ENCODE data around the gene PLD2.

Gene PLD2

DNA sequence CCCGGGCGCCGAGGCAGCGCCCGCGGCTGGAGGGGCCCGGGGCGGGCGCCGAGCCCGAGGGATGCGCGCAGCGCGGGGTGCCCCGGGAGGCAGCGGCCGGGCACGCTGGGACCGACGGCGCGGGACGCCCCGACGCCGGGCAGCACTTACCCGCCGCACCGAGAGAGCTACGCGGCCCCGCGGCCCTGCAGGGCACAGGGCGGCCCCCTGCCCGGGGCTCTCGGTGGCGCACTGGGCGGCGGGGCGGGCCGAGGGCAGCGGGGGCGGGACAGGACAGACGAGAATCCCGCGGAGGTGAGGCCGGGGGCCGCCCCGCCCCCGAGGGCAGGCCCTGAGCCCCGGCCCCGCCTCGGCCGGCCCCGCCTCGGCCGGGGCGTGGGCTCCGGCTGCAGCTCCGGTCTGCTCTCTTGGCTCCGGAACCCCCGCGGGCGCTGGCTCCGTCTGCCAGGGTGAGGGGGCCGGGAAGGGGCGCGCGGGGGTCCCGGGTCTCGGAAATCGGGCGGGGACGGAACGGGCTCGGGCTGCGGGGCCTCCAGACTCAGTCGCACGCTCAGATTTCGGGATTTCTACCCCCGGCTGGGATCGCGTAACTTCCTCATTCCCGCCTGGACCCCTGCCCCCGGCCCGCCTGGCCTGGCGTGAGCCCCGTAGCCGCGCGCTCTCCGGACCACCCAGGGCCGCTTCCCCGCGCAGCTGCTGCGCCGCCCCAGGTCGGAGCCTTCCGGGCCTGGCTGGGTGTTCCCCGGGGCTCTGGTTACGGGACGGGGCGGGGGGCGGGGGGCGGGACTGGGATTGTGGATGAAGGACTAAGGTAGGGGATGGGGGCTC lies at the start of gene PLD2:
TSS of gene PLD2 (plus strand) at position 376 of the 828 bp plus-strand sequence. CDS start 621 bp downstream, outside the sequence.
- peak; percentile 91 for DNase-seq

DNA sequence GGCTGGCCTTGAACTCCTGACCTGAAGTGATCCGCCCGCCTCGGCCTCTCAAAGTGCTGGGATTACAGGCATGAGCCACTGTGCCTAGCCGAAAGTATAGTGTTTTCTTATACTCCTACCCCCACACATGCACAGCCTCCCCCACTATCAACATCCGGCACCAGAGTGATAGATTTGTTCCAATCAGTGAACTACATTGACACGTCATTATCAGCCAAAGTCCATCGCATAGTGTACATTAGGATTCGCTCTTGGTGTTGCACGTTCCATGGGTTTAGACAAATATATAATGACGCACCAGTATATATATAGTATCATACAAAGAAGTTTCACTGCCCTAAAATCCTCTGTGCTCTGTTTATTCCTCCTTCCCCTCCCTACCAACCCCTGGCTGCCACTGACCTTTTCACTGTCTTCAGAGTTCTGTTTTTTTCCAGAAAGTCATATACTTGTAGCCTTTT lies 47.1 kb upstream of the PLD2 start:
- no peak for DNase-seq

- no peak for DNase-seq
These were observed 42.4 kb upstream of the PLD2 start for GRCh38 chr17:4764595-4764994.

DNA sequence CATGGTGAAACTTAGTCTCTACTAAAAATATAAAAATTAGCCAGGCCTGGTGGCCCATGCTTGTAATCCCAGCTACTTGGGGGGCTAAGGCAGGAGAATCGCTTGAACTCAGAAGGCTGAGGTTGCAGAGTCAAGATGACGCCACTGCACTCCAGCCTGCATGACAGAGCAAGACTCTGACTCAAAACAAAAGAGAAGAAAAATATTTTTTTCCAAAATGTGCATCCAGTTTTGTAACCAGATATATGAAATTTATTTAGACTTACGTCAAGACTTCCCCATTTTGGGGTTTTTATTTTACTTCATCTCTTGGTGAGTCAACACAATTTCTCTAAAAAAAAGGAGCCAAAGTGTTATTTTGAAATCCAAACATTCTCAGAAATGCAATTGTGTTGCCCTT lies 40.8 kb upstream of the PLD2 start:
- no peak for DNase-seq

DNA sequence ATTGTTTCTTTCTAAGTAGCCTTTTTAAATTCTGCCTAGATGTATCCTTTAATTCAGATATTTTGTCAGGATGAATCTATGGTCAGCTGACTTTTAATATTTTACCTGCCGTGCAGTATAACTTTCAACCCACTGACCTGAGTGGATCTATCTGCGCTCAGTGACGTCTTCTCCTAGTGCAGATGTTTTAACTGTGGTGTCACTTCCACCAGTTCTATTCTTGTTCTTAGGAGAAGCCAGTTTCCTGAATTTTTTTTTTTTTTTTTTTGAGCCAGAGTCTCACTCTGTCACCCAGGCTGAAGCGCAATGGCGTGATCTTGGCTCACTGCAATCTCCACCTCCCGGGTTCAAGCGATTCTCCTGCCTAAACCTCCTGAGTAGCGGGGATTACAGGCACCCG lies 40.2 kb upstream of the PLD2 start:
- no peak for DNase-seq

DNA sequence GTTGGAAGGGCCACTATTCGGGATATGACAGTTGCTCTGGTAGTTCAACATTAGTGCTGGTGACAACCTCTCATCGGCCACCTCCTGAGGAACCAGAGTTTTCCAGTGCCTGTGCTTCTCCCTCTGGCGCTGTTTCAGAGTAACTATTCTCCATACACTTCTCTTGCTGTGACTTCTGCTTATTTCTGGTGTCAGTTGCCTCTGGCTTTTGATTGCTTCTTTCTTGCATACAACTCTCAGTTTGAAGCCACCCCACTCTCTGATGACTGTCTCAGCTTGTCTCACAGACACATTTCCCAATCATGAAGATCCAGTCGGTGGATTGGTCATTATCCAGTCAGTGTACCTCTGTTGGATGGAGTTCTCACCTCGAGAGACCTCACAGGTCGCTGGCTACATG lies 38.7 kb upstream of the PLD2 start:
- no peak for DNase-seq

- DNase-seq: no peak
These were observed 37.3 kb upstream of the PLD2 start for GRCh38 chr17:4769628-4770027.

GRCh38 chr17:4771519-4772234 lies 35.3 kb upstream of the PLD2 start, which contains the start of gene TM4SF5:
Gene TM4SF5 (plus strand): TSS chr17:4771886. CDS start chr17:4771923, 37 bp downstream.
- DNase-seq: no peak

DNA sequence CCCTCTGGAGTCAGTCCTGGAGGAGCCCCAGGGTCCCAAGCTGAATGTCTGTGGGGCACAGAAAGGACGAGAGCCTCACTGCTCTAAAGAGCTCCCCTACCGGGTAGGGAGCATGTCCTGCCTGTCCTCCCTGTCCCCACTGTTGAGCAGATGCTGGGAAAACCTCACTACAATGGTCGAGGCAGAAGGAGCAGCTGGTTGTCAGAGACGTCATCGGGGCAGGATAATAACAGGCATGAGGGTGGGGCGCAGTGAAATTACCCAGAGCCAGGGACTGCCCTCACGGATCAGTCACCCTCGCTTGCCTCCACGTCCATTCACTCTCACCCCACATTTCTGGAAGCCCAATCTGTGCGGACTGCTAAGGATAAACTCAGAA lies 34.7 kb upstream of the PLD2 start:
- DNase-seq: no peak

DNA sequence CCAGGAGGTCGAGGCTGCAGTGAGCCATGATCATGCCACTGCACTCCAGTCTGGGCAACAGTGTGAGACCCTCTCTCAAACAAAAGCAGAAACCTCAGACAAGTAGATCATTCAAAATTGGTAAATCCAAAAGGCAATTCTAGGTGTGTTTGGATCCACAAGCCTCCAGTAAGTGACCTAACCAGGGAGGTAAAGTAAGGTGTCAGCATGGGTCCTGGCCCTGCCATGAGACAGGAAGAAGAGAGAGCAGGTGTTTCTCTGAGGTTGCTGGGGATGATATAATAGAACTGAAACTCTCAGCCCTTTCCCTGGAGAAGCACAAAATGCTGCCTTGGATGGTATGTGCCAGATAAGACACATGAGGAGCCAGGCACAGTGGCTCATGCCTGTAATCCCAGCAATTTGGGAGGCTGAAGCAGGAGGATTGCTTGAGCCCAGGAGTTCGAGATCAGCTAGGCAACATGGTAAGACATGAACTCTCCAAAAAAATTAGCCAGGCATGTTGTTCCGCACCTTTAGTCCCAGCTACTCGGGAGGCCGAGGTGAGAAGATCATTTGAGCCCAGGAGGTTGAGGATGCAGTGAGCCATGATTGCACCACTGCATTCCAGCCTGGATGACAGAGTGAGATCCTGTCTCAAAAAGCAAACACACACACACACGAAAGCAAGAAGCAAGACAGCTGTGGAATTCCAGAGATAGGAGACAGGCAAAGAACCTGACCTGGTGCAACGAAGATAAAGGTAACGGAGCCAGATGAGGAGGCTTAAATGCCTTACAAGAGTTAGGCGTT lies 28.8 kb upstream of the PLD2 start:
- no peak for DNase-seq

- no peak for DNase-seq
These were observed 26.5 kb upstream of the PLD2 start for GRCh38 chr17:4780325-4780955.

DNA sequence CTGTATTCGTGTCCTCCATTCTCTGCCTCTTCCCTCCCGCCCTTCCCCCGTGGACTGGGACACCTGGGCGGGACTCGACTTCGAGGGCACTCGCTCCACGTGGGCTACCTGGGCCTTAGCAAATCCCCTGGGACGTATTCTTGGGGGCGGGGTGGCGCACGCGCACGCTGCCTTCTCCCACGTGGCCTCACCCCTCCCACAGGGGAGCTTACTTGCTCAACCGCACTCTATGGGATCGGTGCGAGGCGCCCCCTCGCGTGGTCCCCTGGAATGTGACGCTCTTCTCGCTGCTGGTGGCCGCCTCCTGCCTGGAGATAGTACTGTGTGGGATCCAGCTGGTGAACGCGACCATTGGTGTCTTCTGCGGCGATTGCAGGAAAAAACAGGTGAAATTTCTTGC lies 24.3 kb upstream of the PLD2 start:
- DNase-seq: no peak

GRCh38 chr17:4785311-4786105 lies 21.4 kb upstream of the PLD2 start:
- DNase-seq: no peak

DNA sequence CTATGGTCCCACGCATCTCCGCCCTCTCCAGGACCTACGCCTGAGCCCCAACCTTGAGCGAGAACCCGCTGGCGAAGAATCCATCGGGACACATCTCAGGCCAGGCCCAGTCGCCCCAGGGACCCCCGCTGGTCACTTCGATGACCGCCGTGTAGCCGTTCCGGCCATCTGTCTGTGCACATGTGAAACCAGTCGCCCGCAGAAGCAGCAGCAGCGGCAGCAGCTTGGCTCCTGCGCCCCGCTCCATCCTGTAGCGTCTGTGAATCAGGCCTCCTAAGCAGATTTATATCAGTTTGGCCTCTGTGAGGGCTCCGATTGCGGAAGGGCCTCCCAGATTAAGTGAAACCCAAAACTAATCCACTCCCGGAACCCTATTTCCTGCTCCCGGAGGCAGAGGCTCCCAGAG lies 20.8 kb upstream of the PLD2 start, which contains the start of gene VMO1:
TSS of gene VMO1 (minus strand) at position 259 of the 406 bp plus-strand sequence. CDS start at position 247, 12 bp downstream.
- DNase-seq: no peak

GRCh38 chr17:4786516-4786915 lies 20.4 kb upstream of the PLD2 start:
- no peak for DNase-seq

- no peak for DNase-seq
These were observed 18.7 kb upstream of the PLD2 start for GRCh38 chr17:4788159-4788806.

DNA sequence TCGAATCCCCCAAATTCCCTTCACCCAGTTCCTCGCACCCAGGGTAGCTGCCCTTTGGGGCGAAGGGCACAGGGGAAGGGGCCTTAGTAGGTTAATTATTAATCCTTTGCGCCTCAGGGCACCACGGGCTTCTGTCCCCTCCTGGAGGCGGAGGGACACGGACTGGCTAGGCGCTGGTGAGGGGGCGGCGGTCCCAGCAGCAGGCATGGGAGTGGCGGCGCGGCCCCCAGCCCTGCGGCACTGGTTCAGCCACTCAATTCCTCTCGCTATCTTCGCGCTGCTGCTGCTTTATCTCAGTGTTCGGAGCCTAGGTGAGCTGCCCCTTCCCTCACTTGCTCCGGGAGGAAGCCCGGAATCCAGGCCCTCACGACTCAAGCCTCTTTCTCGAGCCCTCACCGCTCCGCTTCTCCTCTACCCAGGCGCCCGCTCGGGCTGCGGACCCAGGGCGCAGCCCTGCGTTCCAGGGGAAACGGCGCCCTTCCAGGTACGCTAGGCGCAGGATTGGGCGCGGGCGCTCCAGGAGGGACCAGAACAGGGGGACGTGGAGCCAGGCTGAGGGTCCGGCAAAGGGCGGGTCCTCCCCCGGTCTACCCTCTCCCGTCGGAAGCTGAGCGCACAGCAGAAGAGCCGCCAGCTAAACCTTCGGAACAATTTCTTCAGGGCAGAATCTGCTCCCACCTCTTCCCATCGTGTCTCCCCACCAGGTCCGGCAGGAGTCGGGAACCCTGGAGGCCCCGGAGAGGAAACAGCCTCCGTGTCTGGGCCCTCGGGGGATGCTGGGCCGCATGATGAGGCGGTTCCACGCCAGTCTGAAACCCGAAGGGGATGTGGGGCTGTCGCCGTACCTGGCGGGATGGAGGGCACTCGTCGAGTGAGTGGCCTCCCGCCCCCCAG lies 17.9 kb upstream of the PLD2 start, which contains the start of gene GLTPD2:
TSS of gene GLTPD2 (plus strand) at position 158 of the 894 bp plus-strand sequence. CDS start at position 206, 48 bp downstream.
- DNase-seq: no peak

- DNase-seq: no peak
These were observed 17.3 kb upstream of the PLD2 start for GRCh38 chr17:4789701-4789950.

DNA sequence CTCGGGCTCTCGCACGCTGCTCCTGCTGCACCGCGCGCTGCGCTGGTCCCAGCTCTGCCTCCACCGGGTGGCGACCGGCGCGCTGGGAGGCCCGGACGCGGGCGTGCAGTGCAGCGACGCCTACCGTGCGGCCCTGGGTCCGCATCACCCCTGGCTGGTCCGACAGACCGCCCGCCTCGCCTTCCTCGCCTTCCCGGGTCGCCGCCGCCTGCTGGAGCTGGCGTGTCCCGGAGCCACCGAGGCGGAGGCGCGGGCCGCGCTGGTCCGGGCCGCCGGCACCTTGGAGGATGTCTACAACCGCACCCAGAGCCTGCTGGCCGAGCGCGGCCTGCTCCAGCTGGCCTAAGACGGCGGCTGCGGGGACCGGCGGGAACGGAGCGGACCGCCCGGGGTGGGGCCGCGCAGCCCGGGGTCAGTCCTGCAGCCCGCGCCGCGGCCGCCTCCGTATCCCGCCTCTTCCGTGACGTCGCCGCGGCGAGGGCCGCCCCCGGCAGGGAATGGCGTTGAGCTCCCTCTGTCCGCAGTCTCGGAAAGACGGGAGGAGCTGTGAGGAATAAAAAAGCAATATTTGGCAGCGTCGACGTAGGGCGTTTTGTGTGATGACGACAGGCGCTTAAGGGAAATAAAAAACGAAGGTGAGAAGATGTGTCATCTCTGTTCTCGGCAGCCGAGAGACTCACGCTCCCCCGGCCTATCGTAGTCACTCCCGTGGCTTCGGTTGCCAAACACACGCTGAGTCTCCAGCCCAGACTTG lies 16.8 kb upstream of the PLD2 start:
- peak; percentile 90 for DNase-seq

- DNase-seq: no peak
These were observed 16.3 kb upstream of the PLD2 start for GRCh38 chr17:4790705-4791088.

Measured in left hindlimb (tissue), 1 donor.